GM21528 (cell line): ENCODE results near the gene ZBTB40.

Experiments
- ATAC-seq: cut with Tn5 transposase; IDR thresholded peaks from one replicate; pipeline ENCODE4 v1.9.1; 2021; ENCODE audit warnings: mild to moderate bottlenecking, moderate library complexity; ENCODE audit not compliant: unreplicated experiment, low FRiP score

Gene ZBTB40

GRCh38 chr1:22526098-22526497 lies 74.4 kb downstream of the ZBTB40 start:
- no peak for ATAC-seq

GRCh38 chr1:22526677-22527076 lies 75.0 kb downstream of the ZBTB40 start:
- no peak for ATAC-seq

- no peak for ATAC-seq
Observed at GRCh38 chr1:22527122-22527521, 75.5 kb downstream of the ZBTB40 start.

- no peak for ATAC-seq
Observed at GRCh38 chr1:22527555-22528296, 76.1 kb downstream of the ZBTB40 start.

GRCh38 chr1:22528451-22528850 lies 76.8 kb downstream of the ZBTB40 start:
- no peak for ATAC-seq

- no peak for ATAC-seq
Observed at GRCh38 chr1:22529901-22530621, 78.4 kb downstream of the ZBTB40 start.

GRCh38 chr1:22530715-22531114 lies 79.1 kb downstream of the ZBTB40 start:
- no peak for ATAC-seq

- ATAC-seq = no peak
Observed at GRCh38 chr1:22531251-22531650, 79.6 kb downstream of the ZBTB40 start.

- ATAC-seq = no peak
Observed at GRCh38 chr1:22533244-22533895, 81.7 kb downstream of the ZBTB40 start.

GRCh38 chr1:22534951-22535350 lies 83.3 kb downstream of the ZBTB40 start:
- ATAC-seq = no peak

GRCh38 chr1:22535399-22535798 lies 83.7 kb downstream of the ZBTB40 start:
- ATAC-seq = no peak

GRCh38 chr1:22536506-22536905 lies 84.9 kb downstream of the ZBTB40 start:
- no peak for ATAC-seq

GRCh38 chr1:22537441-22538139 lies 85.9 kb downstream of the ZBTB40 start:
- ATAC-seq = no peak

- ATAC-seq = no peak
Observed at GRCh38 chr1:22539510-22540118, 88.0 kb downstream of the ZBTB40 start.

- ATAC-seq = no peak
Observed at GRCh38 chr1:22540337-22540736, 88.7 kb downstream of the ZBTB40 start.

GRCh38 chr1:22542886-22543285 lies 91.2 kb downstream of the ZBTB40 start:
- ATAC-seq = no peak

GRCh38 chr1:22543679-22544078 lies 92.0 kb downstream of the ZBTB40 start:
- no peak for ATAC-seq

- no peak for ATAC-seq
Observed at GRCh38 chr1:22544606-22545005, 93.0 kb downstream of the ZBTB40 start.

GRCh38 chr1:22545141-22545540 lies 93.5 kb downstream of the ZBTB40 start:
- no peak for ATAC-seq

- ATAC-seq = no peak
Observed at GRCh38 chr1:22547186-22547817, 95.7 kb downstream of the ZBTB40 start.
